Activated CD8-positive, alpha-beta T cell treated with anti-CD3 and anti-CD28 coated beads, Interleukin-2, amount 10 ng/mL, durations not matched to agents 7 days and 5 days (primary cell): ENCODE measurements around the gene IER5L. TPM values are rescaled to one million over a fixed set of nuclear protein-coding genes. Genes with fewer than 3 reads are reported as not detected.

Experiments used
- ATAC-seq: fragments of 150-1000 bp; cut with Tn5 transposase; one replicate; pipeline ENCODE4 v1.10.0; 2021; ENCODE audit warnings: moderate library complexity
- CTCF ChIA-PET: fragments of 350-600 bp; sonication (Branson Sonifier 250); formaldehyde crosslinking; loops from one replicate; lab custom pipeline; 2021; ENCODE audit warnings: antibody characterized with exemption; lab: Charles Lee
- POLR2A ChIA-PET: fragments of 350-600 bp; sonication (Branson Sonifier 250); formaldehyde crosslinking; loops from one replicate; lab custom pipeline; 2021; ENCODE audit warnings: antibody characterized with exemption; lab: Charles Lee
- DNase-seq: peaks from one replicate; pipeline ENCODE4 v3.0.0-alpha.2; 2020
- H3K27ac Mint-ChIP-seq: one replicate; pipeline ENCODE4 v1.8.0; 2021; ENCODE audit warnings: mild to moderate bottlenecking, mixed read lengths
- H3K27me3 Mint-ChIP-seq: one replicate; pipeline ENCODE4 v1.8.0; 2021; ENCODE audit warnings: low read depth, mixed read lengths
- H3K36me3 Mint-ChIP-seq: one replicate; pipeline ENCODE4 v1.8.0; 2021; ENCODE audit warnings: low read depth, mixed read lengths
- H3K4me1 Mint-ChIP-seq: one replicate; pipeline ENCODE4 v1.8.0; 2021; ENCODE audit warnings: low read depth, mixed read lengths
- H3K4me3 Mint-ChIP-seq: one replicate; pipeline ENCODE4 v1.8.0; 2021; ENCODE audit warnings: mild to moderate bottlenecking, mixed read lengths
- H3K9me3 Mint-ChIP-seq: one replicate; pipeline ENCODE4 v1.8.0; 2022; ENCODE audit warnings: mixed read lengths; ENCODE audit not compliant: insufficient read depth
- total RNA-seq, 2 experiments: library from RNA; stranded (reverse); gene quantifications; one replicate each; pipeline ENCODE4 v1.2.3, GENCODE V29; 2021

The IER5L gene
- total RNA-seq, 2 experiments from 2014 or later, result 6.0 to 6.1 TPM

- H3K27ac Mint-ChIP-seq, result no peak overlapping the region
- ChIA-PET POLR2A (interaction anchor here (0.6 kb wide), 2 partner anchors 17 to 453 kb away, joined by 3 read pairs; partner anchors contain the start of gene IER5L), CTCF (interaction anchor here (0.9 to 5.0 kb wide), 3 partner anchors 13 to 29 kb away, joined by 3 to 34 read pairs (median 8); no protein-coding TSS in a partner anchor)
- no peaks in the 10 kb centered on the region for H3K4me1 Mint-ChIP-seq
- no peaks in the 10 kb centered on the region for H3K9me3 Mint-ChIP-seq
- no peak overlapping the region for H3K4me3 Mint-ChIP-seq
- H3K36me3 Mint-ChIP-seq, result no peaks in the 10 kb centered on the region
- H3K27me3 Mint-ChIP-seq, result no peaks in the 10 kb centered on the region
- no peak for DNase-seq
- ATAC-seq, result no peak
Observed at GRCh38 chr9:129160712-129161533, 17.1 kb downstream of the IER5L start.

- Mint-ChIP-seq H3K27ac (no peak overlapping the region), H3K4me1 (no peaks in the 10 kb centered on the region), H3K27me3 (no peaks in the 10 kb centered on the region), H3K36me3 (peaks cover 2% of the 10 kb centered on the region), H3K4me3 (no peak overlapping the region), H3K9me3 (no peaks in the 10 kb centered on the region)
- CTCF ChIA-PET, result interaction anchor here (0.7 to 1.8 kb wide), 2 partner anchors 22 to 25 kb away, joined by 4 to 6 read pairs; partner anchors contain the start of gene IER5L
- POLR2A ChIA-PET, result no interaction called here
- DNase-seq, result no peak
- ATAC-seq, result no peak
Observed at GRCh38 chr9:129156163-129156562, 21.9 kb downstream of the IER5L start.

- DNase-seq, result no peak
- peaks cover 3% of the 10 kb centered on the region for H3K36me3 Mint-ChIP-seq
- H3K27me3 Mint-ChIP-seq, result no peaks in the 10 kb centered on the region
- no peak overlapping the region for H3K27ac Mint-ChIP-seq
- CTCF ChIA-PET, result interaction anchor here (0.6 kb wide), 1 partner anchor 12 kb away, joined by 3 read pairs; no protein-coding TSS in a partner anchor
- no peak for ATAC-seq
- POLR2A ChIA-PET, result interaction anchor here (0.9 kb wide), 1 partner anchor 14 kb away, joined by 3 read pairs; no protein-coding TSS in a partner anchor
- peaks cover 1% of the 10 kb centered on the region for H3K4me1 Mint-ChIP-seq
- no peaks in the 10 kb centered on the region for H3K9me3 Mint-ChIP-seq
- H3K4me3 Mint-ChIP-seq, result no peak overlapping the region
Observed at GRCh38 chr9:129154866-129155477, 23.1 kb downstream of the IER5L start.

- DNase-seq (no peak), ATAC-seq (no peak)
- H3K4me3 Mint-ChIP-seq, result no peak overlapping the region
- no peaks in the 10 kb centered on the region for H3K9me3 Mint-ChIP-seq
- ChIA-PET CTCF (interaction anchor here (0.6 to 3.6 kb wide), 4 partner anchors 9 to 22 kb away, joined by 3 to 28 read pairs (median 8); no protein-coding TSS in a partner anchor), POLR2A (no interaction called here)
- peaks cover 6% of the 10 kb centered on the region for H3K36me3 Mint-ChIP-seq
- peaks cover 8% of the 10 kb centered on the region for H3K4me1 Mint-ChIP-seq
- H3K27ac Mint-ChIP-seq, result no peak overlapping the region
- H3K27me3 Mint-ChIP-seq, result no peaks in the 10 kb centered on the region
Observed at GRCh38 chr9:129151469-129151868, 26.6 kb downstream of the IER5L start.

GRCh38 chr9:129150672-129151211 lies 27.3 kb downstream of the IER5L start:
- Mint-ChIP-seq H3K4me3 (no peak overlapping the region), H3K9me3 (no peaks in the 10 kb centered on the region), H3K27me3 (no peaks in the 10 kb centered on the region), H3K4me1 (peaks cover 8% of the 10 kb centered on the region), H3K27ac (no peak overlapping the region), H3K36me3 (peaks cover 6% of the 10 kb centered on the region)
- CTCF ChIA-PET, result interaction anchor here (1.2 to 3.6 kb wide), 3 partner anchors 8 to 23 kb away, joined by 7 to 28 read pairs (median 8); no protein-coding TSS in a partner anchor
- DNase-seq (no peak), ATAC-seq (no peak)
- POLR2A ChIA-PET, result no interaction called here

- ATAC-seq, result no peak
- no peak overlapping the region for H3K4me3 Mint-ChIP-seq
- H3K27ac Mint-ChIP-seq, result peak overlapping the region; percentile 73
- no peaks in the 10 kb centered on the region for H3K27me3 Mint-ChIP-seq
- H3K9me3 Mint-ChIP-seq, result no peaks in the 10 kb centered on the region
- DNase-seq, result no peak
- H3K4me1 Mint-ChIP-seq, result peaks cover 8% of the 10 kb centered on the region
- peaks cover 6% of the 10 kb centered on the region for H3K36me3 Mint-ChIP-seq
- POLR2A ChIA-PET, result no interaction called here
- CTCF ChIA-PET, result interaction anchor here (1.5 kb wide), 1 partner anchor 19 kb away, joined by 7 read pairs; no protein-coding TSS in a partner anchor
Observed at GRCh38 chr9:129150122-129150521, 27.9 kb downstream of the IER5L start.

- Mint-ChIP-seq H3K36me3 (peaks cover 6% of the 10 kb centered on the region), H3K27me3 (no peaks in the 10 kb centered on the region), H3K27ac (peak overlapping the region; percentile 70), H3K4me1 (peaks cover 8% of the 10 kb centered on the region), H3K4me3 (no peak overlapping the region), H3K9me3 (no peaks in the 10 kb centered on the region)
- ChIA-PET CTCF (interaction anchor here (0.6 to 1.0 kb wide), 3 partner anchors 11 to 980 kb away, joined by 3 to 4 read pairs (median 3); no protein-coding TSS in a partner anchor), POLR2A (no interaction called here)
- ATAC-seq, result no peak
- no peak for DNase-seq
Observed at GRCh38 chr9:129149442-129149841, 28.6 kb downstream of the IER5L start.

- Mint-ChIP-seq H3K27ac (peak overlapping the region; percentile 70), H3K9me3 (no peaks in the 10 kb centered on the region), H3K36me3 (peaks cover 12% of the 10 kb centered on the region), H3K27me3 (no peaks in the 10 kb centered on the region), H3K4me1 (peaks cover 13% of the 10 kb centered on the region), H3K4me3 (no peak overlapping the region)
- POLR2A ChIA-PET, result no interaction called here
- DNase-seq (no peak), ATAC-seq (no peak)
- CTCF ChIA-PET, result interaction anchor here (0.6 to 1.0 kb wide), 3 partner anchors 10 to 981 kb away, joined by 3 to 4 read pairs (median 3); no protein-coding TSS in a partner anchor
Observed at GRCh38 chr9:129148463-129149204, 29.4 kb downstream of the IER5L start.

- POLR2A ChIA-PET, result interaction anchor here (0.5 to 0.6 kb wide), 2 partner anchors 61 to 490 kb away, joined by 3 read pairs; no protein-coding TSS in a partner anchor
- DNase-seq, result no peak
- Mint-ChIP-seq H3K4me1 (peaks cover 33% of the 10 kb centered on the region), H3K9me3 (no peaks in the 10 kb centered on the region), H3K4me3 (no peak overlapping the region), H3K27ac (peak overlapping the region; percentile 70), H3K27me3 (no peaks in the 10 kb centered on the region), H3K36me3 (peaks cover 21% of the 10 kb centered on the region)
- ATAC-seq, result no peak
- CTCF ChIA-PET, result interaction anchor here (0.9 to 1.4 kb wide), 2 partner anchors 15 to 27 kb away, joined by 3 to 7 read pairs; no protein-coding TSS in a partner anchor
Observed at GRCh38 chr9:129146441-129146941, 31.6 kb downstream of the IER5L start.

- ATAC-seq, result no peak
- no peaks in the 10 kb centered on the region for H3K27me3 Mint-ChIP-seq
- H3K9me3 Mint-ChIP-seq, result no peaks in the 10 kb centered on the region
- CTCF ChIA-PET, result interaction anchor here (0.9 to 1.4 kb wide), 2 partner anchors 15 to 28 kb away, joined by 3 to 7 read pairs; no protein-coding TSS in a partner anchor
- DNase-seq, result no peak
- H3K4me3 Mint-ChIP-seq, result no peak overlapping the region
- H3K36me3 Mint-ChIP-seq, result peaks cover 20% of the 10 kb centered on the region
- H3K27ac Mint-ChIP-seq, result peak overlapping the region; percentile 70
- H3K4me1 Mint-ChIP-seq, result peaks cover 39% of the 10 kb centered on the region
- POLR2A ChIA-PET, result interaction anchor here (0.5 kb wide), 1 partner anchor 490 kb away, joined by 3 read pairs; no protein-coding TSS in a partner anchor
Observed at GRCh38 chr9:129145841-129146292, 32.2 kb downstream of the IER5L start.
